Testis (tissue), 3 donors: Measurements from ENCODE around the gene MRPL30. TPM values are rescaled to one million over a fixed set of nuclear protein-coding genes. Genes with fewer than 3 reads are reported as not detected.
"Not testable (repeated sequence)": the region's sequence is repeated elsewhere in the genome, so short reads cannot be mapped to it uniquely, and the experiment has no call there.

Experiments
- DNase-seq: peaks from one replicate; pipeline ENCODE4 v3.0.0-alpha.2; 2019
- H3K27ac ChIP-seq, 2 donors: fragments of 200-600 bp; sonication (generic); one replicate each; pipeline ENCODE4 v1.5.1; 2019
- H3K27me3 ChIP-seq: fragments of 200-600 bp; sonication (generic); one replicate; pipeline ENCODE4 v1.5.1; 2019
- H3K36me3 ChIP-seq: fragments of 200-600 bp; sonication (generic); one replicate; pipeline ENCODE4 v1.5.1; 2017; ENCODE audit warnings: low read depth; ENCODE audit errors: missing control alignments
- H3K4me1 ChIP-seq: fragments of 200-600 bp; sonication (generic); one replicate; pipeline ENCODE4 v1.5.1; 2019
- H3K4me3 ChIP-seq, 2 donors: fragments of 200-600 bp; sonication (generic); one replicate each; pipeline ENCODE4 v1.5.1; 2017 to 2019
- H3K9me3 ChIP-seq: fragments of 200-600 bp; sonication (generic); one replicate; pipeline ENCODE4 v1.5.1; 2017
- POLR2A ChIP-seq: fragments of 450-650 bp; IDR thresholded peaks from one replicate; pipeline ENCODE4 v1.6.1; 2017; ENCODE audit warnings: antibody characterized with exemption, mild to moderate bottlenecking, moderate library complexity
- WGBS, 2 donors: methylation state at CpG; one replicate each; pipeline ENCODE4 v1.1.5; 2018; 5-methylcytosine and 5-hydroxymethylcytosine counted together
- intact Hi-C: fragments of 100-400 bp; cut with DNase I; formaldehyde crosslinking; loops from one replicate; pipeline ENCODE4 v1.15.1; 2023; ENCODE audit warnings: low total_unique reads
- polyA plus RNA-seq: library from polyadenylated mRNA; stranded (reverse); fragments of 350-450 nt; fragmentation: Illumina TruSeq; extraction: RNeasy Lipid Tissue Mini Kit (QIAGEN cat#74804); gene quantifications from one replicate; pipeline ENCODE4 v1.2.3, GENCODE V29; 2014; ENCODE audit warnings: low read depth, low replicate concordance; ENCODE audit not compliant: insufficient read depth
- total RNA-seq, 2 donors: library from RNA; depleted of rRNA; stranded (reverse); fragments of >200 nt; gene quantifications; one replicate each; pipeline ENCODE4 v1.2.3, GENCODE V29; 2016
- TF ChIP-seq, protein P1 (sequence below), 3 experiments: fragments of 450-650 bp in 2 of 3; fragments of 200-600 bp in 1 of 3; sonication (generic) in 1 of 3; IDR thresholded peaks; one replicate each; pipeline ENCODE4 v1.5.1; 2016 to 2019; ENCODE audit warnings: antibody characterized with exemption in 3 of 3, mild to moderate bottlenecking in 2 of 3, moderate library complexity in 1 of 3

MRPL30 gene
- total and polyA plus RNA-seq, 3 donors from 2014 or later = 17.3 to 26.3 (median 19.1) TPM

DNA sequence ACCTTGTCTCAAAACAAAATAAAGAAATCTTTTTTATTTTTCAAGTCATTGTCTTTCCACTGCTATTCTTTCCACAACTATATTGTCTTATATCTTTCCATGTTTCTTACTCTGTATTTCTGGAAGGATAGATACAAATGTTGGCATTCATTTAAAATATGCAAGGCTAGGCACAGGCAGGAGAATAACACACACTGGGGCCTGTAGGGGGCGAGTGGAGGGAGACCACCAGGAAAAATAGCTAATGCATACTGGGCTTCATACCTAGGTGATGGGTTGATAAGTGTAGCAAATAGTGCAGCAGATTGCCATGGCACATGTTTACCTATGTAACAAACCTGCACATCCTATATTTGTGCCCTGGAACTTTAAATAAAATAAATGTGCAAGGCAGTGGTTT, 9.6 kb downstream of the MRPL30 start:
- H3K9me3 ChIP-seq = no peaks in the 10 kb centered on the region
- no peak for DNase-seq
- H3K4me3 ChIP-seq = no peak overlapping the region
- 77 to 85% methylated on average over 1 of the region's 1 CpG for WGBS, 2 donors
- intact Hi-C loops = no loop called here
- H3K36me3 ChIP-seq = no peaks in the 10 kb centered on the region
- no peaks in the 10 kb centered on the region for H3K4me1 ChIP-seq
- TF ChIP-seq, protein P1, sequence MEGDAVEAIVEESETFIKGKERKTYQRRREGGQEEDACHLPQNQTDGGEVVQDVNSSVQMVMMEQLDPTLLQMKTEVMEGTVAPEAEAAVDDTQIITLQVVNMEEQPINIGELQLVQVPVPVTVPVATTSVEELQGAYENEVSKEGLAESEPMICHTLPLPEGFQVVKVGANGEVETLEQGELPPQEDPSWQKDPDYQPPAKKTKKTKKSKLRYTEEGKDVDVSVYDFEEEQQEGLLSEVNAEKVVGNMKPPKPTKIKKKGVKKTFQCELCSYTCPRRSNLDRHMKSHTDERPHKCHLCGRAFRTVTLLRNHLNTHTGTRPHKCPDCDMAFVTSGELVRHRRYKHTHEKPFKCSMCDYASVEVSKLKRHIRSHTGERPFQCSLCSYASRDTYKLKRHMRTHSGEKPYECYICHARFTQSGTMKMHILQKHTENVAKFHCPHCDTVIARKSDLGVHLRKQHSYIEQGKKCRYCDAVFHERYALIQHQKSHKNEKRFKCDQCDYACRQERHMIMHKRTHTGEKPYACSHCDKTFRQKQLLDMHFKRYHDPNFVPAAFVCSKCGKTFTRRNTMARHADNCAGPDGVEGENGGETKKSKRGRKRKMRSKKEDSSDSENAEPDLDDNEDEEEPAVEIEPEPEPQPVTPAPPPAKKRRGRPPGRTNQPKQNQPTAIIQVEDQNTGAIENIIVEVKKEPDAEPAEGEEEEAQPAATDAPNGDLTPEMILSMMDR (IDR thresholded peaks at IDR 0.05) = no peak
- no peak for TF ChIP-seq POLR2A
- no peak overlapping the region for H3K27ac ChIP-seq
- H3K27me3 ChIP-seq = no peaks in the 10 kb centered on the region

DNA sequence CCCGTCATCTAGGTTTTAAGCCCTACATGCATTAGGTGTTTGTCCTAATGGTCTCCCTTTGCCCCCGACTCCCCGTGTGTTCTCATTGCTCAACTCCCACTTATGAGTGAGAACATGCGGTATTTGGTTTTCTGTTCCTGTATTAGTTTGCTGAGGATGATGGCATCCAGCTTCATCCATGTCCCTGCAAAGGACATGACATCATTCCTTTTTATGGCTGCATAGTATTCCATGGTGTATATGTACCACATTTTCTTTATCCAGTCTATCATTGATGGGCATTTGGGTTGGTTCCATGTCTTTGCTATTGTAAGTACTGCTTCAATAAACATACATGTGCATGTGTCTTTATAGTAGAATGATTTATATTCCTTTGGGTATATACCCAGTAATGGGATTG, 11.4 kb downstream of the MRPL30 start:
- H3K9me3 ChIP-seq, H3K36me3 ChIP-seq, H3K27me3 ChIP-seq, H3K4me3 ChIP-seq, H3K27ac ChIP-seq, H3K4me1 ChIP-seq, DNase-seq, intact Hi-C loops: not testable (repeated sequence)
- WGBS, 2 donors = 96 to 100% methylated on average over 4 of the region's 4 CpGs

DNA sequence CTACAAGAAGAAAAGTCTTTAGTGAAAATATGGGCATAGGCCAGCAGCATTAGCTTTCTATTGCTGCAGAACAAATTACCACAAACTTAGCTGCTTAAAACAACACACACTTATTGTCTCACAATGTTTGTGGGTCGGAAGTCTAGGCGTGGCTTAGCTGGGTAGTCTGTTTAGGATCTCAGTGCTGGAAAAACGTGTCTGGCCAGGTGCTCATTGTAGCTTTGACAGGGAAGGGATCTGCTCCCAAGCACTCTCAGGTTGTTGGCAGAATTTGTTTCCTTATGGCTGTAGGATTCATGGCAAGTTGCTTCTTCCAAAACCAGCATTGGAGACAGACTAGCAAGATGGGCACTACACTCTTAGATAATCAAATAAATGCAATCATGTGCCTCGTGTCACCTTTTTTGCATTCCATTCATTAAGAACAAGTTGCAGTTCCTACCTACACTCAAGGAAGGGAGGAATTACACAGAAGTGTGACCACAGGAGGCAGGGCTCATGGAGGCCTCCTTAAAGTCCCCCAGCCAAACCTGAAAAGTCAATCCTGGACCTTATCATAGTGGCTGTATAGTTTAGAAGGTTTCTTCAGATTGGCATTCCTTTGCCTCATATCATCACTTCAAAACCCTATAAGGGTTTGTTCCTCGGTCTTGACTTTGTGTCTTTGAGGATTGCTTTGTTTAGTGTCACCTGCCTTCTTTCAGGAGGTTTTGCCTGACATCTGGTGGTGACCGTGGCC, 17.3 kb downstream of the MRPL30 start:
- no peak overlapping the region for H3K27ac ChIP-seq
- no peaks in the 10 kb centered on the region for H3K4me1 ChIP-seq
- intact Hi-C loops = no loop called here
- no peaks in the 10 kb centered on the region for H3K36me3 ChIP-seq
- H3K27me3 ChIP-seq = no peaks in the 10 kb centered on the region
- no peak for DNase-seq
- WGBS, 2 donors = 85 to 92% methylated on average over 6 of the region's 6 CpGs
- H3K4me3 ChIP-seq = no peak overlapping the region
- H3K9me3 ChIP-seq = no peaks in the 10 kb centered on the region
- no peak for TF ChIP-seq POLR2A
- TF ChIP-seq, protein P1 (IDR thresholded peaks at IDR 0.05) = no peak

DNA sequence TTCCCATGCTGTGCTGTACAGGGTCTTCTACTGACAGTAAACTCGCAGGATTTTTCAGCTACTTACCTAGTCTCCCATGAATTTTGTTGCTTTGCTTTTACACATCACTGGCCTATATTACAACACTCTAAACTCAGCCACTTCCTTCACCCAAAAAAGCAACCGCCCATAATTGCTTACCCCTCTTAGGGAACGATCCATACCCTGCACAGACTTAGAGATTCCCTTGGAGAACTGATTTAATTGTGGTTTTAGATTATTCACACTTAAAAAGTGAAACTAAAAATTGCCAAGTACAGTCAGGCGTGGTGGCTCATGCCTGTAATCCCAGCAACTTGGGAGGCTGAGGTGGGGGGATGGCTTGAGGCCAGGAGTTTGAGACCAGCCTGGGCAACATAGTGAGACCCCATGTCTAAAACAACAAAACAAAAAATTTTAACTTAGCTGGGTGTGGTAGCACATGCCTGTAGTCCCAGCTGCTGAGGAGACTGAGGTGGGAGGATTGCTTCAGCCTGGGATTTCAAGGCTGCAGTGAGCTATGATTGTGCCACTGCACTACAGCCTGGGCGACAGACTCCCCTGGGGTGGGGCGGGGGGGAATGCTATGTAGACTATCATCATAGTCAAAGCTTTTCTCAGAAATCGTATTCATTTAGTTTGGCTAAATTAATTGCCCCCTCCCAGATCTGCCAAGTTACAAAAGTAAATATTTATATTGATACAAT, 19.3 kb downstream of the MRPL30 start:
- DNase-seq = no peak
- TF ChIP-seq POLR2A = no peak
- TF ChIP-seq, protein P1 (IDR thresholded peaks at IDR 0.05) = no peak
- no peak overlapping the region for H3K4me3 ChIP-seq
- no peaks in the 10 kb centered on the region for H3K36me3 ChIP-seq
- H3K27ac ChIP-seq = no peak overlapping the region
- intact Hi-C loops = no loop called here
- H3K27me3 ChIP-seq = no peaks in the 10 kb centered on the region
- no peaks in the 10 kb centered on the region for H3K4me1 ChIP-seq
- WGBS, 2 donors = 85 to 88% methylated on average over 7 of the region's 7 CpGs
- no peaks in the 10 kb centered on the region for H3K9me3 ChIP-seq

DNA sequence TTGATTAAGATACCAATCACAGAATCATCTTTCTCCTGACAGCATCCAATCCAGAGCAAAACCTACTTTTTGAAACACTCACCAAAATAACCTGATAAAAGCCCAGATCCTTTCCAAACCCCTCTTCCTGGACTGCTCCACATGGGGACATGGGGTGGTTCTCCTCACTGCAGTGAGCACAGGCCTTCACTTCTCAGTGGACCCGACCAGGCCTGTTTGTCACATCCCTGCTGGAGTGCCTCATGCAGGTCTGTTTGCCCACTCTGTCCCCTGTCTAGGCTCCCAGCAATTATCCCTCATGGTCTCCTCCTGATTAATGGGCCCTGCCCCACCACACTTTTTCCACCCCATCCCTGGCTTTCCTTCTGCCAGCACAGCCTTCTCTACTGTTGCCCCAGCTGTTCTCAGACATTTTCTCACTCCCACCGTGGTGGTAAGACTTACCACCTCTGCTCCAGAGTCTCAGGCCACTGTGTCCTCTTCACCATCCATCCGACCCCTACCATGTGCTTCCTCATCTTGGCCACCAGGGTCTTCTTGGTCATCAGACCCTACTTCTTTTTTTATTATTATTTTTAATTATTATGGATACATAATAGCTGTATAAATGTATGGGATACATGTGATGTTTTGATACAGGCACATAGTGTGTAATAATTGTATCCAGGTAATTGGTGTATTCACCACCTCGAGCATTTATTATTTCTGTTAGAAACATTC, 21.1 kb downstream of the MRPL30 start:
- intact Hi-C loops = no loop called here
- no peaks in the 10 kb centered on the region for H3K36me3 ChIP-seq
- H3K4me1 ChIP-seq = no peaks in the 10 kb centered on the region
- no peaks in the 10 kb centered on the region for H3K9me3 ChIP-seq
- no peak overlapping the region for H3K4me3 ChIP-seq
- H3K27ac ChIP-seq = no peak overlapping the region
- no peak for DNase-seq
- no peaks in the 10 kb centered on the region for H3K27me3 ChIP-seq
- 91% methylated on average over 4 of the region's 4 CpGs for WGBS, 2 donors
- TF ChIP-seq POLR2A = no peak
- TF ChIP-seq, protein P1 (IDR thresholded peaks at IDR 0.05) = peak in 1 of 3 experiments; percentile 24
